ENCODE measurements around the gene XPR1.

DNA sequence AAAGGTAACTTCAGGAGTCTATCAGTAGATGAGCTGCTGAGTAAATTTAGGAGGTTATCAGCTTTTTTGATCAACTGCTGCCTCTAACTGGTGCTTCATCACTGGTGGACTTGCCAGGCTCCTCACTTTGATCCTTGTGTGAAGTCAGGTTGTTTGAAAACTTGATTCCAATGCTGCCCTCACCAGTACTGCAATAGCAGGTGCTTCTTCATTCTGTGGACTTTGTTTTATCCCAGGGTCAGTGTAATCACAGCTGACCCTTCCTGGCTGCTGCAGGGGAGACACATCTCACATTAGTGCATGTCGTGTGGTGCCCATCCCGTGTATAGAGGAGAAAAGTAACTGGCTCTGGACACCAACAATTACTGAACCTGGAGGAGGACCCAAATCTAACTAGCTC, 260.9 kb downstream of the XPR1 start:
- TF ChIP-seq USF2 (IDR thresholded peaks at IDR 0.05; ENCODE audit: borderline replicate concordance, low read depth, low read length) = no peak
- TF ChIP-seq MYC (IDR thresholded peaks at IDR 0.05; ENCODE audit: insufficient read depth, insufficient read length, insufficient replicate concordance, low read length, severe bottlenecking) = no peak
- no peak for TF ChIP-seq SIN3A (IDR thresholded peaks at IDR 0.05; ENCODE audit: low read depth, low read length)
- no peak for TF ChIP-seq EZH2 (IDR thresholded peaks at IDR 0.05; ENCODE audit: borderline replicate concordance, control insufficient read depth, low read depth, low read length)
- no peak for TF ChIP-seq CTCF (IDR thresholded peaks at IDR 0.05 in 2 of 3, conservative IDR thresholded peaks at IDR 0.05 in 1 of 3; ENCODE audit: control insufficient read depth in 2 of 3, extremely low read depth in 1 of 3, insufficient read depth in 1 of 3, low read depth in 3 of 3, low read length in 3 of 3)
- no peak for TF ChIP-seq SP1 (IDR thresholded peaks at IDR 0.05; ENCODE audit: low read depth, low read length)
- no peak for TF ChIP-seq ZBTB33 (IDR thresholded peaks at IDR 0.05)
- no peak for TF ChIP-seq POU2F2 (IDR thresholded peaks at IDR 0.05; ENCODE audit: borderline replicate concordance, low read depth, low read length)
- TF ChIP-seq HDAC2 (IDR thresholded peaks at IDR 0.05) = no peak
- no peak for TF ChIP-seq YBX1 (IDR thresholded peaks at IDR 0.05)
- TF ChIP-seq SREBF1 (IDR thresholded peaks at IDR 0.05; ENCODE audit: low read length) = no peak
- no peak for TF ChIP-seq POLR2A (IDR thresholded peaks at IDR 0.05; ENCODE audit: low read depth, low read length)
